Stimulated activated naive CD8-positive, alpha-beta T cell treated with anti-CD3 and anti-CD28 coated beads, Interleukin-15, Interleukin-2, amounts not matched to agents 100 U/mL and 50 U/mL, for 24 hours (primary cell): ENCODE data around the gene TMC8.
A peak's percentile ranks its signal among the peaks of the same experiment; 100 is the strongest.
"Not testable (repeated sequence)": the region's sequence is repeated elsewhere in the genome, so short reads cannot be mapped to it uniquely, and the experiment has no call there.

Experiments
- ATAC-seq: fragments of 150-1000 bp; cut with Tn5 transposase; one replicate; pipeline ENCODE4 v1.10.0; 2021
- DNase-seq: peaks from one replicate; pipeline ENCODE4 v3.0.0; 2021

TMC8 gene

GRCh38 chr17:78135858-78136500 is 5.4 kb downstream of the TMC8 start:
- no peak for DNase-seq
- no peak for ATAC-seq

- ATAC-seq (no peak), DNase-seq (peak; percentile 72)
These were observed 7.0 kb downstream of the TMC8 start for GRCh38 chr17:78137392-78138203.

- ATAC-seq (no peak), DNase-seq (no peak)
These were observed 7.9 kb downstream of the TMC8 start for GRCh38 chr17:78138204-78139060.

- not testable (repeated sequence) for ATAC-seq, DNase-seq
These were observed 9.2 kb downstream of the TMC8 start for GRCh38 chr17:78139861-78140168.

- DNase-seq: peak; percentile 97
- peak; percentile 89 for ATAC-seq
These were observed 9.8 kb downstream of the TMC8 start for GRCh38 chr17:78140169-78141051.

- DNase-seq: no peak
- ATAC-seq: no peak
These were observed 11.0 kb downstream of the TMC8 start for GRCh38 chr17:78141437-78142118.

GRCh38 chr17:78142119-78142861 is 11.7 kb downstream of the TMC8 start:
- no peak for DNase-seq
- no peak for ATAC-seq

- no peak for ATAC-seq
- no peak for DNase-seq
These were observed 12.9 kb downstream of the TMC8 start for GRCh38 chr17:78143214-78144146.

GRCh38 chr17:78144147-78144719 is 13.7 kb downstream of the TMC8 start:
- ATAC-seq: no peak
- no peak for DNase-seq

GRCh38 chr17:78144736-78145641 is 14.4 kb downstream of the TMC8 start:
- DNase-seq (no peak), ATAC-seq (no peak)

GRCh38 chr17:78146471-78146869 is 15.9 kb downstream of the TMC8 start:
- ATAC-seq (no peak), DNase-seq (no peak)

- ATAC-seq: no peak
These were observed 16.3 kb downstream of the TMC8 start for GRCh38 chr17:78146881-78147280.

GRCh38 chr17:78147315-78147998 is 16.9 kb downstream of the TMC8 start:
- peak; percentile 6 for ATAC-seq
- DNase-seq: no peak

More at GRCh38 chr17:78146881-78147280, 16.3 kb downstream of the TMC8 start:
- no peak for DNase-seq

GRCh38 chr17:78148286-78149016 is 17.9 kb downstream of the TMC8 start:
- ATAC-seq (no peak), DNase-seq (no peak)

GRCh38 chr17:78151514-78152008 is 21.0 kb downstream of the TMC8 start:
- DNase-seq (no peak), ATAC-seq (no peak)
